NT2/D1 (cell line): ENCODE measurements around the gene LRRC15.

Source experiments
- SUZ12 ChIP-seq: IDR thresholded peaks from 2 replicates; pipeline ENCODE4 v1.6.1; 2011; ENCODE audit not compliant: insufficient read length, insufficient read depth; ENCODE audit errors: extremely low read depth
- YY1 ChIP-seq: IDR thresholded peaks from 2 replicates; pipeline ENCODE4 v1.6.1; 2011; ENCODE audit not compliant: insufficient read length, insufficient read depth
- ZNF274 ChIP-seq: IDR thresholded peaks from 2 replicates; pipeline ENCODE4 v1.6.1; 2011; ENCODE audit warnings: mild to moderate bottlenecking, low read depth, low read length

- TF ChIP-seq YY1 = no peak
- TF ChIP-seq ZNF274 = no peak
- no peak for TF ChIP-seq SUZ12
Observed at GRCh38 chr3:194380326-194380725, 10.8 kb upstream of the LRRC15 start.
